ENCODE results near the gene SIGLEC1.
A peak's percentile ranks its signal among the peaks of the same experiment; 100 is the strongest.

The SIGLEC1 gene

GRCh38 chr20:3728354-3728753 lies 16.0 kb upstream of the SIGLEC1 start:
- Histone ChIP-seq H3K4me3 (ENCODE audit: low read length) (no peak overlapping the region), H3K27ac (ENCODE audit: low read length) (no peak overlapping the region), H3K4me1 (ENCODE audit: control insufficient read depth, insufficient read depth, low read length) (peaks cover 3% of the 10 kb centered on the region; the same call in 1 of the 2 replicates), H3K9me3 (ENCODE audit: control insufficient read depth, insufficient read depth, low read length) (no peaks in the 10 kb centered on the region), H3K27me3 (ENCODE audit: control insufficient read depth, insufficient read depth, low read length) (no peaks in the 10 kb centered on the region; the same call in 1 of the 2 replicates), H3K36me3 (ENCODE audit: control insufficient read depth, insufficient read depth, low read length) (no peaks in the 10 kb centered on the region; the same call in 1 of the 2 replicates)
- DNase-seq (ENCODE audit: low read depth, low spot score), result no peak
- WGBS (ENCODE audit: insufficient coverage, insufficient read length), result no CpG with 5 or more reads among the region's 5 CpGs

DNA sequence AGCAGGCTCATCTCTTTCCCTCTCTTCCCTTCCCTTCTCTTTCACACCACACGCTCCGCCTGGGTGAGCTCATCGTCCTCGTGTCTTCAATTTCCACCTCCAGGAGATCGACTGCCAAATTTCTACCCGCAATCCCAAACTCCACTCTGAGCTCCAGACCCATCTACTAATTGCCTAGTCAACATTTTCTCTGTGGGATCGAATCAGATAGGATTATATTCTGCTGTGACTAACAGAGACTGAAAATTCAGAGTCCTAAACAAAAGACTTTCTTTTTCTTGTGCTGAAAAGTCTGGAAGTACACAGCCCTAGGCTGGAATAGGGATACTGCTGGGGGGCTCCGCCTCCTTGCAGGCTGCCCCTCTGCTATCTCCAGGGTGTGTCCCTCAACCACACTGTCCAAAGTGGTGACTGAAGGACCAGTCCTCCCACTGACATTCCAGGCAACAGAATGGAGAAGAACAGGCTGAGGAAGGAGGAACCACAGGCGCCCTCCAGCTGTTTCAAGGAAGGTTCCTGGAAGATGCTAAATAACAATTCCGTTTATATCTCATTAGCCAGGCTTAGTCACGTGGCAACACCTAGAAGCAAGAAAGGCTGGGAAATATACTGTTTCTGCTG lies 15.1 kb upstream of the SIGLEC1 start:
- no peak for DNase-seq (ENCODE audit: low read depth, low spot score)
- Histone ChIP-seq H3K4me1 (ENCODE audit: control insufficient read depth, insufficient read depth, low read length) (peaks cover 2% of the 10 kb centered on the region; the same call in 1 of the 2 replicates), H3K4me3 (ENCODE audit: low read length) (no peak overlapping the region), H3K9me3 (ENCODE audit: control insufficient read depth, insufficient read depth, low read length) (no peaks in the 10 kb centered on the region), H3K36me3 (ENCODE audit: control insufficient read depth, insufficient read depth, low read length) (no peaks in the 10 kb centered on the region), H3K27me3 (ENCODE audit: control insufficient read depth, insufficient read depth, low read length) (no peaks in the 10 kb centered on the region), H3K27ac (ENCODE audit: low read length) (no peak overlapping the region)
- whole genome bisulfite sequencing (ENCODE audit: insufficient coverage, insufficient read length), result no CpG with 5 or more reads among the region's 11 CpGs

DNA sequence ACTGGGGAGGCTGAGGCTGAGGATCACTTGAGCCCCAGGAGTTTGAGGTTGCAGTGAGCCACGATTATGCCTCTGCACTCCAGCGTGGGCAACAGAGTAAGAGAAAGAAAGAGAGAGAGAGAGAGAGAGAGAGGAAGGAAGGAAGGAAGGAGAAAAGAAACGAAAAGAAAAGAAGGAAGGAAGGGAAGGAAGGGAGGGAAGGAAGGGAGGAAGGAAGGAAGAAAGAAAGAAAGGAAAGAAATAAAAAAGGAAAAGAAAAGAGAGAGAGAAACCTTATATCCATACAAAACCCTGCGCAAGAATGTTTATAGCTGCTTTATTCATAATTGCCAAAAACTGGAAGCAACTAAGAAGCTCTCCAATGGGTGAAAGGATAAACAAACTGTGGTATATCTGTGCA lies 12.0 kb upstream of the SIGLEC1 start:
- Histone ChIP-seq H3K4me1 (ENCODE audit: control insufficient read depth, insufficient read depth, low read length) (no peaks in the 10 kb centered on the region), H3K27ac (ENCODE audit: low read length) (no peak overlapping the region), H3K9me3 (ENCODE audit: control insufficient read depth, insufficient read depth, low read length) (no peaks in the 10 kb centered on the region), H3K27me3 (ENCODE audit: control insufficient read depth, insufficient read depth, low read length) (no peaks in the 10 kb centered on the region), H3K4me3 (ENCODE audit: low read length) (no peak overlapping the region), H3K36me3 (ENCODE audit: control insufficient read depth, insufficient read depth, low read length) (no peaks in the 10 kb centered on the region)
- no peak for DNase-seq (ENCODE audit: low read depth, low spot score)
- no CpG with 5 or more reads among the region's 4 CpGs for WGBS (ENCODE audit: insufficient coverage, insufficient read length)

- no peak for DNase-seq (ENCODE audit: low read depth, low spot score)
- Histone ChIP-seq H3K27ac (ENCODE audit: low read length) (no peak overlapping the region), H3K27me3 (ENCODE audit: control insufficient read depth, insufficient read depth, low read length) (no peaks in the 10 kb centered on the region), H3K36me3 (ENCODE audit: control insufficient read depth, insufficient read depth, low read length) (no peaks in the 10 kb centered on the region), H3K4me1 (ENCODE audit: control insufficient read depth, insufficient read depth, low read length) (no peaks in the 10 kb centered on the region), H3K4me3 (ENCODE audit: low read length) (no peak overlapping the region), H3K9me3 (ENCODE audit: control insufficient read depth, insufficient read depth, low read length) (no peaks in the 10 kb centered on the region)
- WGBS (ENCODE audit: insufficient coverage, insufficient read length), result no CpG with 5 or more reads among the region's 8 CpGs
Observed at GRCh38 chr20:3723284-3723683, 10.9 kb upstream of the SIGLEC1 start.

DNA sequence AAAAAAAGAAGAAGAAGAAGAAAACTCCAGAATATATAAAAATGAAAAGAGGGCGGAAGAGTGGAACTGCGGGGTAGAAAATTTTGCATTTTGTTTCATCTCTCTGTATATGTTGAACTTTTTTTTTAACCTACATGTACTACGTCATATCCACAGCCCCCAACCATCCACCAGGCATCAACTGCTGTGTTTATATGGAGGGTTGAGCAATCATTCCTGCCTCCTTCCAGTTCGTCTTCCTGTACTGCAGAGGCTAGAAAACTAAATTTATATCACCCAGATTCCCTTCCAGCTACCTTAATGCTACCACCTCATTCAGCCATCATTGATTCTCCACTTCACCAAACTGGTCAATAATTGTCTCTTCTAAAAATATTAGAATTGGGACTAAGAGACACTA lies 9.5 kb upstream of the SIGLEC1 start:
- no peaks in the 10 kb centered on the region for H3K27me3 ChIP-seq (ENCODE audit: control insufficient read depth, insufficient read depth, low read length)
- H3K27ac ChIP-seq (ENCODE audit: low read length), result no peak overlapping the region
- H3K4me3 ChIP-seq (ENCODE audit: low read length), result no peak overlapping the region
- H3K36me3 ChIP-seq (ENCODE audit: control insufficient read depth, insufficient read depth, low read length), result no peaks in the 10 kb centered on the region
- WGBS (ENCODE audit: insufficient coverage, insufficient read length), result no CpG with 5 or more reads among the region's 4 CpGs
- H3K4me1 ChIP-seq (ENCODE audit: control insufficient read depth, insufficient read depth, low read length), result no peaks in the 10 kb centered on the region
- no peak for DNase-seq (ENCODE audit: low read depth, low spot score)
- no peaks in the 10 kb centered on the region for H3K9me3 ChIP-seq (ENCODE audit: control insufficient read depth, insufficient read depth, low read length)

DNA sequence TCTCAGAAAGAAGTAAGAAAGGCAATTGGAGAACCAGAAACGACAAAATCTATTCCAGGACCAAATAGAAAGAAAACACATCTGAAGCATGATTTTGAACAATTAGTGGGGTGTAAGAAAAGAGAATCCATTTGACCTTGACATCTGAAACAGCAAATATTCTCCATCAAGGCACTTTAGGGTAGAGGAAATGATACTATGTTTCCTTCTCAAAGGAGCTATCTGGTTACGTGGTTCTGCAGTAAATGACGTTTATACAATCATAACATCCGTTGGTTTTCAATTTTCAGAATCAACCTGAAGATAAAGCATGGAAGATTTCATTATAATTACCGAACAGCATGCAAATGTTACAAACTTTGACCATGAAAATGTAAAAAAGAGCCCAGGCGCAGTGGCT lies 8.2 kb upstream of the SIGLEC1 start:
- no peak overlapping the region for H3K4me3 ChIP-seq (ENCODE audit: low read length)
- no peak overlapping the region for H3K27ac ChIP-seq (ENCODE audit: low read length)
- no peaks in the 10 kb centered on the region for H3K9me3 ChIP-seq (ENCODE audit: control insufficient read depth, insufficient read depth, low read length)
- no peaks in the 10 kb centered on the region for H3K27me3 ChIP-seq (ENCODE audit: control insufficient read depth, insufficient read depth, low read length)
- no peaks in the 10 kb centered on the region for H3K36me3 ChIP-seq (ENCODE audit: control insufficient read depth, insufficient read depth, low read length)
- no peaks in the 10 kb centered on the region for H3K4me1 ChIP-seq (ENCODE audit: control insufficient read depth, insufficient read depth, low read length)
- no peak for DNase-seq (ENCODE audit: low read depth, low spot score)
- WGBS (ENCODE audit: insufficient coverage, insufficient read length), result no CpG with 5 or more reads among the region's 6 CpGs

GRCh38 chr20:3720068-3720467 lies 7.7 kb upstream of the SIGLEC1 start:
- Histone ChIP-seq H3K9me3 (ENCODE audit: control insufficient read depth, insufficient read depth, low read length) (no peaks in the 10 kb centered on the region), H3K4me1 (ENCODE audit: control insufficient read depth, insufficient read depth, low read length) (no peaks in the 10 kb centered on the region), H3K27me3 (ENCODE audit: control insufficient read depth, insufficient read depth, low read length) (no peaks in the 10 kb centered on the region), H3K4me3 (ENCODE audit: low read length) (no peak overlapping the region), H3K36me3 (ENCODE audit: control insufficient read depth, insufficient read depth, low read length) (no peaks in the 10 kb centered on the region), H3K27ac (ENCODE audit: low read length) (no peak overlapping the region)
- DNase-seq (ENCODE audit: low read depth, low spot score), result no peak
- no CpG with 5 or more reads among the region's 2 CpGs for WGBS (ENCODE audit: insufficient coverage, insufficient read length)

DNA sequence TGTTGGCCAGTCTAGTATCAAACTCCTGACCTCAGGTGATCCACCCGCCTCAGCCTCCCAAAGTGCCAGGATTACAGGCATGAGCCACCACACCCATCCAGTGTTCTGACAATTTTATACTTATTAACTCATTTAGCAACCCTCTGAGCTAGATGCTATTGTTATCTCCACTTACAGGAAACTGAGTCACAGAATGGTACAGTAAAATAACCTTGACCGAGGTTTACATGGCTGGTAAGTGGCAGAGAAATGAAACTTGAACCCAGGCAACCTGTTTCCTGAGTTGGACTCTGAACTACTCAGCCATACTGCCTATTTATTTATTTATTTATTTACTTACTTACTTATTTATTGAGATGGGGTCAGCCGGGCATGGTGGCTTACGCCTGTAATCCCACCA lies 6.6 kb upstream of the SIGLEC1 start:
- Histone ChIP-seq H3K27me3 (ENCODE audit: control insufficient read depth, insufficient read depth, low read length) (no peaks in the 10 kb centered on the region), H3K36me3 (ENCODE audit: control insufficient read depth, insufficient read depth, low read length) (no peaks in the 10 kb centered on the region), H3K4me1 (ENCODE audit: control insufficient read depth, insufficient read depth, low read length) (no peaks in the 10 kb centered on the region), H3K9me3 (ENCODE audit: control insufficient read depth, insufficient read depth, low read length) (no peaks in the 10 kb centered on the region), H3K27ac (ENCODE audit: low read length) (no peak overlapping the region), H3K4me3 (ENCODE audit: low read length) (no peak overlapping the region)
- no peak for DNase-seq (ENCODE audit: low read depth, low spot score)
- WGBS (ENCODE audit: insufficient coverage, insufficient read length), result no CpG with 5 or more reads among the region's 4 CpGs

- Histone ChIP-seq H3K36me3 (ENCODE audit: control insufficient read depth, insufficient read depth, low read length) (no peaks in the 10 kb centered on the region), H3K4me3 (ENCODE audit: low read length) (no peak overlapping the region), H3K4me1 (ENCODE audit: control insufficient read depth, insufficient read depth, low read length) (no peaks in the 10 kb centered on the region), H3K9me3 (ENCODE audit: control insufficient read depth, insufficient read depth, low read length) (no peaks in the 10 kb centered on the region), H3K27ac (ENCODE audit: low read length) (no peak overlapping the region), H3K27me3 (ENCODE audit: control insufficient read depth, insufficient read depth, low read length) (no peaks in the 10 kb centered on the region)
- DNase-seq (ENCODE audit: low read depth, low spot score), result peak; percentile 47
- WGBS (ENCODE audit: insufficient coverage, insufficient read length), result no CpG with 5 or more reads among the region's 4 CpGs
Observed at GRCh38 chr20:3716195-3716834, 3.9 kb upstream of the SIGLEC1 start.

- H3K36me3 ChIP-seq (ENCODE audit: control insufficient read depth, insufficient read depth, low read length), result no peaks in the 10 kb centered on the region
- WGBS (ENCODE audit: insufficient coverage, insufficient read length), result no CpG with 5 or more reads among the region's 4 CpGs
- H3K27ac ChIP-seq (ENCODE audit: low read length), result no peak overlapping the region
- H3K4me3 ChIP-seq (ENCODE audit: low read length), result no peak overlapping the region
- no peaks in the 10 kb centered on the region for H3K4me1 ChIP-seq (ENCODE audit: control insufficient read depth, insufficient read depth, low read length)
- DNase-seq (ENCODE audit: low read depth, low spot score), result no peak
- no peaks in the 10 kb centered on the region for H3K27me3 ChIP-seq (ENCODE audit: control insufficient read depth, insufficient read depth, low read length)
- no peaks in the 10 kb centered on the region for H3K9me3 ChIP-seq (ENCODE audit: control insufficient read depth, insufficient read depth, low read length)
Observed at GRCh38 chr20:3714092-3714491, 1.7 kb upstream of the SIGLEC1 start.

GRCh38 chr20:3711484-3711941 lies 887 bp downstream of the SIGLEC1 start:
- Histone ChIP-seq H3K4me1 (ENCODE audit: control insufficient read depth, insufficient read depth, low read length) (no peaks in the 10 kb centered on the region), H3K27ac (ENCODE audit: low read length) (no peak overlapping the region), H3K27me3 (ENCODE audit: control insufficient read depth, insufficient read depth, low read length) (no peaks in the 10 kb centered on the region), H3K9me3 (ENCODE audit: control insufficient read depth, insufficient read depth, low read length) (no peaks in the 10 kb centered on the region), H3K4me3 (ENCODE audit: low read length) (no peak overlapping the region), H3K36me3 (ENCODE audit: control insufficient read depth, insufficient read depth, low read length) (no peaks in the 10 kb centered on the region)
- WGBS (ENCODE audit: insufficient coverage, insufficient read length), result 100% methylated on average over 1 of the region's 4 CpGs
- no peak for DNase-seq (ENCODE audit: low read depth, low spot score)

Data from iPS DF 6.9 (cell line).